HG03342 (cell line): ENCODE measurements around the gene MED20.
A peak's percentile ranks its signal among the peaks of the same experiment; 100 is the strongest.
"Not testable (repeated sequence)": the region's sequence is repeated elsewhere in the genome, so short reads cannot be mapped to it uniquely, and the experiment has no call there.

Experiments used
- ATAC-seq: cut with Tn5 transposase; IDR thresholded peaks from one replicate; pipeline ENCODE4 v1.9.1; 2021; ENCODE audit warnings: mild to moderate bottlenecking, moderate library complexity; ENCODE audit not compliant: unreplicated experiment

Gene MED20, protein sequence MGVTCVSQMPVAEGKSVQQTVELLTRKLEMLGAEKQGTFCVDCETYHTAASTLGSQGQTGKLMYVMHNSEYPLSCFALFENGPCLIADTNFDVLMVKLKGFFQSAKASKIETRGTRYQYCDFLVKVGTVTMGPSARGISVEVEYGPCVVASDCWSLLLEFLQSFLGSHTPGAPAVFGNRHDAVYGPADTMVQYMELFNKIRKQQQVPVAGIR

DNA sequence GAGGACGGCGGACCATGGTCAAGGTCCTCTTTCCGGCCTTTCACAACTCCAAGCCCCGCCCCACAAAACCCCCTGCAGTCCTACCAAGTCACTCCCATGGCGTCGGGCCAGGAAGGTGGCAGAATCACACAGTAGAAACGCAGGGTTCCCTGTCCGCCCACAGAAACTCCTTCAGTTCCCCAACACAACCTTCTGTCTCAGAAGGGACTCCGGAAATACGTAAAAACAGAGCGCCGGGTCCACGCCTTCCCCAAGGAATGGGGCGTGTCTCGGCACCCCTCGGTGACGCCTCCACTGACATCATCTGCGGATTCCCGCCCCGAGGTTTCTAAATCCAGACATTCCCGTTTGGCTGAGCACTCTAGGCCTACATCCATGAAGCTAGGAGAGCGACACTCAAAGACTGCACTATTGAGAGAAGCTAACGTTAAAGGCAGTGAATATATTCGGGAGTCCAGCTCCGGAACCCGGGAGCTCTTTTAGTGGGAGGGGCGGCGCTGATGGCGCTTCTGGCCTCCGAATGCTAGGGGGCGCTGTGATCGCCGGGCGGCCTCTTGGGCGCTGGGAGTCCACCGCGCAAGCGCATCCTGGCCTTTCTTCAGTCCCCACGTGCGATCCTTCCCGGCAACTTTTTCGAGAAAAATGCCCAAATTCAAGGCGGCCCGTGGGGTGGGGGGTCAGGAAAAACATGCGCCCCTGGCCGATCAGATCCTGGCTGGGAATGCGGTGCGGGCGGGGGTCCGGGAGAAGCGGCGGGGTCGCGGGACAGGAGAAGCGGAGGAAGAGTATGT is at the start of gene MED20, which contains the start of gene BYSL:
TSS of gene MED20 (minus strand) at position 219 of the 791 bp plus-strand sequence. CDS start at position 98, 121 bp downstream.
TSS of gene BYSL (plus strand) at position 579 of the 791 bp plus-strand sequence. CDS start at position 643, 64 bp downstream.
- peak; percentile 87 for ATAC-seq

DNA sequence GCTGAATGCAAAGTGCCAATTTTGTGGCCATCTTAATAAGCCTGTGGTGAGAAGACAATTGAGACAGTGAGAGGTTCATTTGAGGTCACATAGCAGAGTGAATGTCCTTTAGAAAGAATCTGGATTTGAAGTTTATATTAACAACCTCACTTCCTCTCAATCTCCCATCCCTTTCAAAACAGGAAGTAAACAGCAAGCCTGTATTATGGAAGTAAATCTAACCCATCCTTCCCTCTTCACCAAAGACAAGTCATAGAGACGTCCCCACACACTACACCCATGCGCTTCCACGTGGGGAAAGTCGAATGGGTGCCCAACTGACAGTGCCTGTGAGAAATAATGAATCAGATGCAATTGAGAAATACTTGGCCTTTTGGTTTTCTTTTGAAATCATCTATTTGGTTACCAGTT is 49.5 kb upstream of the MED20 start:
- ATAC-seq, result no peak

- ATAC-seq, result no peak
These were observed 46.7 kb upstream of the MED20 start for GRCh38 chr6:41967312-41968287.

- ATAC-seq, result no peak
These were observed 46.0 kb upstream of the MED20 start for GRCh38 chr6:41966961-41967311.

GRCh38 chr6:41966214-41966920 is 45.4 kb upstream of the MED20 start:
- ATAC-seq, result no peak

GRCh38 chr6:41965429-41966213 is 44.7 kb upstream of the MED20 start:
- no peak for ATAC-seq

- no peak for ATAC-seq
These were observed 43.4 kb upstream of the MED20 start for GRCh38 chr6:41964201-41964887.

DNA sequence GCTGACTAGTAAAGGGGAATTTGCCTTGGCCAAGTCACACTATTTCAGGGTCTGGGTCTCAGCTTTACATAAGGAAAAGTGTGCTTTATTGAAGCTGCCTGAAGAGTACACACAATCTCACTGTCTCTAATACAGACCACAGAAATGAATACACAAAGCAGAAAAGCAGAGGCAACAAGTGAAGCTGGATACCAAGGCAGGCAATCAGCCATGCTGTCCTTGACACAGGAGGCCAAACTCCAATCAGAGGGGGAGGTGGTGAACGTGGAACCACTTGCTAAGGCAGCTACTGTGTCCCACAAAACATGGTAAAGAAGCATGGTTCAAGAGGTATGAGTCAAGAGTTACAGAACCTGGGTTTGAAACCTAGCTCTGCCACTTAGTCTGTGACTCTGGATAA is 42.4 kb upstream of the MED20 start:
- no peak for ATAC-seq

GRCh38 chr6:41960028-41960427 is 39.1 kb upstream of the MED20 start:
- ATAC-seq, result no peak

DNA sequence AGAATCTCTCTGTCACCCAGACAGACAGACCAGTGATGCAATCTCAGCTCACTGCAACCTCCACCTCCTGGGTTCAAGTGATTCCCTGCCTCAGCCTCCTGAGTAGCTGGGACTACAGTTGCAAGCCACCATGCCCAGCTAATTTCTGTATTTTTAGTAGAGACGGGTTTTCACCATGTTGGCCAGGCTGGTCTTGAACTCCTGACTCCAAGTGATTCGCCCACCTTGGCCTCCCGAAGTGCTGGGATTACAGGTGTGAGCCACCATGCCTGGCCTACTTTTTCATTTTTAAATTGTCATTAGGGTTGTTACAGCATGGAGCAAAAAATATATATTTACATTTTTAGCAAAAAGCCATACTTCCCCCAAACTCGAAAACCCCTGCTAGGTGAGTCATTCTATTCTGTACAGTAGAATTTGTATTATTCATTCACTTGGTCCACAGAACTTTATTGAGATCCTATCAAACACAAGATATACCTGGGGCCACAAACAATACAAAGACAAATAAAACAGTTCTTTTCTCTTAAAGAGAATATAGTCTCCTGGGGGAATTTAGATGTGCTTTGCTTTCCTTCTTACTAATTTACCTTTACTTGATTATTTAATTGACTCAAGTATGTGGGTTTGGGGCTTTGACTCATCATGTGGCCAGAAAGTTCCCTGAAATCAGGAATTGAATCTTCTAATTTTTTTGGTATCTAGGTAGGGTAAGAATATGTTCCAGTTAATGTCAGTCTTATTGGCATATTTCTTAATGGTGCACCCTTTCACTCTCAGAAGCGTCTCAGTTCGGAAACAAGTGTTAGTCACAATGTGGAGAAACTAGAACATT is 37.3 kb upstream of the MED20 start:
- ATAC-seq, result no peak

- ATAC-seq, result no peak
These were observed 36.2 kb upstream of the MED20 start for GRCh38 chr6:41957117-41957516.

DNA sequence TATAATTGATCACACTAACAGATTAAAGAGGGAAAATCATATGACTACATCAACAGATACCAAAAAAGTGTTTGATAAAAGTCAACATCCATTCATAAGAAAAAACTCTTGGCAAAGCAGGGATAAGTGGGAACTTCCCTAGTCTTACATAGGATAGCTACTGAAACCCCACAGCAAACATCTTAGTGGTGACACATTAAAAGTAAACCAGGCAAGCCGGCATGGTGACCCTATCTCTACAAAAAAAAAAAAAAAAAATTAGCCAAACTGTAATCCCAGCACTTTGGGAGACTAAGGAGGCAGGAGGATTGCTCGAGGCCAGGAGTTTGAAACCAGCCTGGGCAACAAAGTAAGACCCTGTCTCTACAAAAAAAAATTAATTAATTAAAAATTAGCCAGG is 34.5 kb upstream of the MED20 start:
- ATAC-seq, result no peak

GRCh38 chr6:41954668-41955067 is 33.7 kb upstream of the MED20 start:
- ATAC-seq, result no peak

DNA sequence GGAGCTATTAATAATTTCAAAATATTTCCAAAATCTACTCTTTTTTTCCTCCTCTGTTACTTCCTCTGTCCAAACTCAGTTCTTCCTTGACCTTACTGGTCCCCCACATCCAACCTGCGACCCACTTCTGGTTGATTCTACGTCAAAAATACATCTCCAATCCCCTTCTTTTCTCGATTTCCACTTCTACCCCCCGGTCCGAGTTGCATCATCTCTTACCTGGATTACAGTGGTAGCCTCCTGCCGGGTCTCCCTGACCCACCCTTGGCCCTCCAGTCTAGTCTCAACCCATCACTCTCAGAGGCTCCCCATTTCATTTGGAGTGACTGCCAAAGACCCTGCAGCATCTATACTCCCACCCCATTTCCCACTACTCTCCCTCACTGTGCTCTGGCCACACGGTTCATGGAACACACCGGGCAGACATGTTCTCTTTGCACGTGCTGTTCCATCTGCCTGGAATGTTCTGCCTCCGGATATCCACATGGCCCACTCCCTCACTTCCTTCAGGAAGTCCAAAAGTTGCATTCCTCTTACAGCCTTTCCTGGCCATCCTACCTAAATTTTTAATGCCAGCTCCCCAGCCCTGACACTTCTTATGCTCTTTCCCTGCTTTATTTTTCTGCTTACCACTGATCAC is 26.8 kb upstream of the MED20 start:
- ATAC-seq, result no peak

GRCh38 chr6:41943456-41943855 is 22.5 kb upstream of the MED20 start:
- no peak for ATAC-seq

GRCh38 chr6:41942882-41943281 is 21.9 kb upstream of the MED20 start:
- not testable (repeated sequence) for ATAC-seq

- peak; percentile 14 for ATAC-seq
These were observed 21.3 kb upstream of the MED20 start for GRCh38 chr6:41942067-41942851.
